IPS-18a (cell line): ENCODE data around the gene CCL20.

ENCODE experiments used
- H3K27ac ChIP-seq: one replicate; pipeline ENCODE4 v1.5.1; 2013; ENCODE audit warnings: low read length
- H3K27me3 ChIP-seq: one replicate; pipeline ENCODE4 v1.6.1; 2013; ENCODE audit warnings: mild to moderate bottlenecking, low read length; ENCODE audit not compliant: control insufficient read depth, insufficient read depth
- H3K36me3 ChIP-seq: one replicate; pipeline ENCODE4 v1.6.1; 2013; ENCODE audit warnings: low read depth, low read length; ENCODE audit not compliant: control insufficient read depth
- H3K4me1 ChIP-seq: one replicate; pipeline ENCODE4 v1.6.1; 2013; ENCODE audit warnings: low read depth, low read length; ENCODE audit not compliant: control insufficient read depth
- H3K4me3 ChIP-seq: one replicate; pipeline ENCODE4 v1.5.1; 2013; ENCODE audit warnings: low read length
- H3K9ac ChIP-seq: one replicate; pipeline ENCODE4 v1.6.1; 2013; ENCODE audit warnings: mild to moderate bottlenecking, low read length, moderate library complexity
- H3K9me3 ChIP-seq: one replicate; pipeline ENCODE4 v1.6.1; 2013; ENCODE audit warnings: low read depth, low read length; ENCODE audit not compliant: control insufficient read depth

Gene CCL20

DNA sequence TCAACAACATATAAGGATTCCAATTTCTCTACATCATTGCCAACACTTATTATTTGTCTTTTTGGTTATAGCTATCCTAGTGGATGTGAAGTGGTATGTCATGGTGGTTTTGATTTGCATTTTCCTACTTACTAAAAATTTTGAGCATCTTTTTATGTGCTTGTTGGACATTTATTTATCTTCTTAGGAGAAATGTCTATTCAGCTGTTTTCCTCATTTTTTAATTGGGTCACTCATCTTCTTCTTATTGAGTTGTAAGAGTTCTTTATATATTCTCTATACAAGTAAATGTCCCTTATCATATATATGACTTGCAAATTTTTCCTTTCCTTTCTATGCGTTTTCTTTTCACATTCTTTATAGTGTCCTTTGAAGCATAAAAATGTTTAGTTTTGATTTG is 4.7 kb upstream of the CCL20 start:
- no peaks in the 10 kb centered on the region for H3K27me3 ChIP-seq
- peaks cover 12% of the 10 kb centered on the region for H3K4me1 ChIP-seq
- H3K4me3 ChIP-seq: no peak overlapping the region
- H3K9ac ChIP-seq: no peak overlapping the region
- H3K36me3 ChIP-seq: no peaks in the 10 kb centered on the region
- H3K27ac ChIP-seq: no peak overlapping the region
- H3K9me3 ChIP-seq: no peaks in the 10 kb centered on the region

DNA sequence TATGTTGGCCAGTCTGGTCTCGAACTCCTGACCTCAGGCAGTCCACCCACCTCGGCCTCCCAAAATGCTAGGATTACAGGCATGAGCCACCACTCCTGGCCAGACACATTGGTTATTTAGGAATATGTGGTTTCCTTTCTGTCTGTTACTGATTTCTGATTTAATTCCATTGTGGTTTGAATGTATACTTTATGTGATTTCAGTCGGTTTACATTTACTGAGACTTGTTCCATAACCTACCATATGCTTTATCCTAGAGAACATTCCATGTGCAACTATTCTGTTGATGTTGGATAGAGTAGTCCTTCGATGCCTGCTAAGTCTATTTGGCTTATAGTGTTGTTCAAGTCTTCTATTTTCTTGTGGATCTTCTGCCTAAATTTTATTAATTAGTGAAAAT is 1.6 kb upstream of the CCL20 start:
- Histone ChIP-seq H3K9me3 (no peaks in the 10 kb centered on the region), H3K4me1 (peaks cover 12% of the 10 kb centered on the region), H3K4me3 (no peak overlapping the region), H3K27ac (no peak overlapping the region), H3K27me3 (no peaks in the 10 kb centered on the region), H3K36me3 (no peaks in the 10 kb centered on the region), H3K9ac (no peak overlapping the region)

DNA sequence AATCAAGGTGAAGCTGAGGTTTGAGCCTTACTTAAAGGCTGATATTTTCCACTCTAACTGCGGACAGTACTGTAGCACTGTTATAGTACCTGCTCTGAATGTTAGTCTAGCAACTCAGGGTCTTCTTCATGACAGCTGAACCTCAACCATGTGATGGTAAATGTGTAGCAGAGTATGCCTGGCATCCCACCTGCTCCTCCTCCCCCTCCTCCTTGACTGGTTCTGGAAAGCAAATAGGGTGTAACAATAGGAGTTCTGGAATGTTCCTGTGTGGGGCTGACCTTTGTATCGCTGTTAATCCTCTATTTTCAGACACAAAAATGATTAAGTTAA is 447 bp upstream of the CCL20 start:
- Histone ChIP-seq H3K4me3 (no peak overlapping the region), H3K27me3 (no peaks in the 10 kb centered on the region), H3K9me3 (no peaks in the 10 kb centered on the region), H3K4me1 (peaks cover 12% of the 10 kb centered on the region), H3K9ac (no peak overlapping the region), H3K36me3 (no peaks in the 10 kb centered on the region), H3K27ac (no peak overlapping the region)

DNA sequence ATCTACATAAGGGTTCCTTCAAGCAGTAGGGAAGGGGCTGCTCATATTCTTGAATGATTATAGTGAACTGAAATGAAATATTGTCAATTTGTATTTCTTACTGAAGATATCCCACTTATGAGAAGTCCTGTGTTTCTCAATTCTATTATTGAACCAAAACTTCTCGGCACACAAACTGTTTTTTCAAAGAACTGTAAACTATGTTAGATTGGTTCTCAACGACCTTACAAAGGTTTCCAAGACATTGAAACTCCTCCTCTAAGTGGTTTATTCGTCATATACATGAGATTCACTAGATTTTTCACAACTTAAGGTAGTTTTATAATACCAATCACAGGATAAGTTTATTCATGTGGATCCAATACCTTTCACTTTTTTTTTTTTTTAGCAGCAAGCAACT is 1.4 kb downstream of the CCL20 start:
- Histone ChIP-seq H3K9me3 (no peaks in the 10 kb centered on the region), H3K27me3 (no peaks in the 10 kb centered on the region), H3K27ac (no peak overlapping the region), H3K9ac (no peak overlapping the region), H3K36me3 (no peaks in the 10 kb centered on the region), H3K4me1 (peaks cover 12% of the 10 kb centered on the region), H3K4me3 (no peak overlapping the region)

DNA sequence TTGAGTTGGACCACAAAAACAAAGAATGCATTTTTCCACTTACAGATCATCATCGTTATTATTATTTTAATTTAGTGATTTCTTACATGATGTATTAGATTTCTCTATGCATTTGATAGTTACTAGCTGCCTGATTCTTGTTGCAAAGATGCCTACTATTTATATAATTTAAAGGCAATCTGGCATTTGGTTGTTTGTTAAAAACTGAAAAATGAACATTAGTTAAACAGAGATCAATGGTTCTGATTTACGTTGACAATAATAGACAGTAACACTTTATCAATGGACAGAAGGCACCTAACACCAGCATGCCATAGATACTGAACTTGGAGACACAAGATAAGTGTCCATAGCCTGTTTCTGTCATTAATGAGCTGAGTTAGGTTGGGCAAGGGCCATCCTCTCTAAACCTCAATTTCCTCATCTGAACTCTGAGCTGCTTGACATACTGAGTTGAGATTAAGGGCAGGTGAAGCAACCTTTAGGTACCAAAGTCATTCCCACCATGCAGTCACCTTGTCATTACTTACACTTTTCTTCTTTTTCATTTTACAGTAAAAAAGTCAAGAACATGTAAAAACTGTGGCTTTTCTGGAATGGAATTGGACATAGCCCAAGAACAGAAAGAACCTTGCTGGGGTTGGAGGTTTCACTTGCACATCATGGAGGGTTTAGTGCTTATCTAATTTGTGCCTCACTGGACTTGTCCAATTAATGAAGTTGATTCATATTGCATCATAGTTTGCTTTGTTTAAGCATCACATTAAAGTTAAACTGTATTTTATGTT is 3.1 kb downstream of the CCL20 start:
- H3K27me3 ChIP-seq: no peaks in the 10 kb centered on the region
- H3K36me3 ChIP-seq: no peaks in the 10 kb centered on the region
- H3K4me1 ChIP-seq: peaks cover 7% of the 10 kb centered on the region
- H3K27ac ChIP-seq: no peak overlapping the region
- no peak overlapping the region for H3K4me3 ChIP-seq
- H3K9ac ChIP-seq: no peak overlapping the region
- no peaks in the 10 kb centered on the region for H3K9me3 ChIP-seq

DNA sequence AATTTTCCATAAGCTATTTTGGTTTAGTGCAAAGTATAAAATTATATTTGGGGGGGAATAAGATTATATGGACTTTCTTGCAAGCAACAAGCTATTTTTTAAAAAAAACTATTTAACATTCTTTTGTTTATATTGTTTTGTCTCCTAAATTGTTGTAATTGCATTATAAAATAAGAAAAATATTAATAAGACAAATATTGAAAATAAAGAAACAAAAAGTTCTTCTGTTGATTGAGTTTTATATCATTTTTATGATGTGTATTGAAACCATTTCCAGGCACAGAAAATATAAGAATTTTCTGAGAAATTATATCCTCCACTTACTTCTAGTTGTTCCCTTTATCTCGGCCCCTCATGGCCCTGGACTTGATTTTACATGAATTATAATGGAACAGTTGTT is 3.7 kb downstream of the CCL20 start:
- no peaks in the 10 kb centered on the region for H3K36me3 ChIP-seq
- no peaks in the 10 kb centered on the region for H3K27me3 ChIP-seq
- peaks cover 7% of the 10 kb centered on the region for H3K4me1 ChIP-seq
- no peaks in the 10 kb centered on the region for H3K9me3 ChIP-seq
- H3K9ac ChIP-seq: no peak overlapping the region
- H3K27ac ChIP-seq: no peak overlapping the region
- H3K4me3 ChIP-seq: no peak overlapping the region

DNA sequence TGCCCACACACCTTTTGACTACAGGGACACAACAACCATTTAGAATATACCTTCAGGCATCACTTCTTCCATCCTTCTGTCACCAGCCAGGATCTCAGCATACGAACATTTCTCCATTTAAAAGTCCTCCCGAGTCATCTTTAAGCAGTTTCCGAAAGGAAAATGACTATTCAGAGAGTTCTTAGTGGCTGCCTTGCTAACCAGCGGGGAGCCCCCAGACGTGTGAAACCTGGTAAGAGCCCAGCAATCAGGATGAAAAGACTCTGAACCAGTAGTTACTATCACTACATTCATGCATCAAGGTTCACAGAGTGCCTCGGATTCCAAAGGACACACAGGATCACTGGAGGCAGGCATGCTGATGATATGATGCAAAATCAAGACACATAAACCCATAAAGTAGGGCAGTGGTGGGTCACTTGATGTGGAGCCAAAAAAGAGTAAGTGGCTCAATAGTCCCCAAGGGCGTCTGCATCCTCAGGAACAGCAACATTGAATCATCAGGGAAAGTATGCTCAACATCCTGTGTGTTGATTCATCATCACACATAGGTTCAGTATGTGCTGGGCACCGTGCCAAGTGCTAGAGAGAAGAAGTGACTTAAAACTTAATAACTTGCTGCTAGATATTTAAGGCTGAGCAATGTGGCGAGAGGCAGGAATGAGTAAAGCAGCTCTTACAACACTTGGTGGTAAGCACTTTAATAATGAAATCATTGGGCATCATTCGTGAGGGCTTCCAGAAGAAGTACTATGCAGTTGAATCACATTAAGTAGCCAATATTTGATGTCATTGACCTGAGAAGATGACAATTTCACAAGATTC is 4.4 kb downstream of the CCL20 start:
- Histone ChIP-seq H3K4me1 (peaks cover 5% of the 10 kb centered on the region), H3K9ac (no peak overlapping the region), H3K27me3 (no peaks in the 10 kb centered on the region), H3K36me3 (no peaks in the 10 kb centered on the region), H3K27ac (no peak overlapping the region), H3K4me3 (no peak overlapping the region), H3K9me3 (no peaks in the 10 kb centered on the region)

DNA sequence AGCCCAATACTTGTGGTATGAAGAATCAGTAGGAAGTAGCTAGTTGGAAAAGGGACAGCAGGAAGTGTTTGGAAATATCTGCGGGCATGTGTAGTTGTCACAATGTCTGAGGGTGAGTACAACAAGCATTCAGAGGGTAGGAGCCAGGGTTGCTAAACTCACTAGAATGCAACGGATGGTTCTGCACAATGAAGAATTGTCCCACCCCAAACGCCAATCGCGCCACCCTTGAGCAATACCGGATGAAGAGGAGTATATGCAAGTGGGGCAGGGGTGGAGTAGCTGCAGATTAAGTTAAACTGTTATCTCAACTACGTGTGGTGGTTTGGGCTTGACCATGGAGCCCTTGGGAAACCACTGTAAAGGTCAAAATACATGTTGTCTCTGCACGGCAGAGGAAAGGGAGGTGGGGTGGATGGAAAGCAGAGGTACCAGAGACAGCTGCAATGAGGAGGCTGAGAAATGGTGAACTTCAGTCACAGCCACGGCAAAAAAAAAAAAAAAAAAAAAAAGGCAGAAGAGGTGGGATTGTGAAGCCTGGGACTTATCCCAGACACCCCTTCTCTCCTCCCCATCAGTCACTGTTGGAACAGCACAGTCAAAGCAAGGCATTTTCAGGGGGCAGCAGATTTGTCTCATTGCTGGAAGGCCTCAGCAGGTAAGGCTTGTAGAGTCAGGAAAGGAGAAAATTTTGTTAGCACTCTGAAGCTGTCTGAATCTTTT is 5.2 kb downstream of the CCL20 start:
- Histone ChIP-seq H3K27ac (no peak overlapping the region), H3K9ac (no peak overlapping the region), H3K36me3 (no peaks in the 10 kb centered on the region), H3K9me3 (no peaks in the 10 kb centered on the region), H3K4me3 (no peak overlapping the region), H3K4me1 (no peaks in the 10 kb centered on the region), H3K27me3 (no peaks in the 10 kb centered on the region)

DNA sequence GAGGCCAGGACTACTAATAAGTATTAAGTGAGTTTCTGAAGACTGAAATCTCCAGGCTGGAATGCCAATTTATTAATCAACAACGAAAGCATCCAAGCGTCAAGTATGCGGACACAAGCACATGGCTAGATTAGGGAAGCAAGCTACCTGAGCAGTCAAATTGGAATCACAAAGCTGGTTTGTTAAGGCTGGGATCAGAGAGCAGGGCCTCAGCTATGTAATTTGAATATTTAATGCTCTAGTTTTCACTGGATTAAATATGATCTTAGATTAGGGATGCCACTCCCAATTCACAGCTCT is 5.7 kb downstream of the CCL20 start:
- Histone ChIP-seq H3K27ac (no peak overlapping the region), H3K36me3 (no peaks in the 10 kb centered on the region), H3K4me1 (no peaks in the 10 kb centered on the region), H3K9me3 (no peaks in the 10 kb centered on the region), H3K4me3 (no peak overlapping the region), H3K9ac (no peak overlapping the region), H3K27me3 (no peaks in the 10 kb centered on the region)

DNA sequence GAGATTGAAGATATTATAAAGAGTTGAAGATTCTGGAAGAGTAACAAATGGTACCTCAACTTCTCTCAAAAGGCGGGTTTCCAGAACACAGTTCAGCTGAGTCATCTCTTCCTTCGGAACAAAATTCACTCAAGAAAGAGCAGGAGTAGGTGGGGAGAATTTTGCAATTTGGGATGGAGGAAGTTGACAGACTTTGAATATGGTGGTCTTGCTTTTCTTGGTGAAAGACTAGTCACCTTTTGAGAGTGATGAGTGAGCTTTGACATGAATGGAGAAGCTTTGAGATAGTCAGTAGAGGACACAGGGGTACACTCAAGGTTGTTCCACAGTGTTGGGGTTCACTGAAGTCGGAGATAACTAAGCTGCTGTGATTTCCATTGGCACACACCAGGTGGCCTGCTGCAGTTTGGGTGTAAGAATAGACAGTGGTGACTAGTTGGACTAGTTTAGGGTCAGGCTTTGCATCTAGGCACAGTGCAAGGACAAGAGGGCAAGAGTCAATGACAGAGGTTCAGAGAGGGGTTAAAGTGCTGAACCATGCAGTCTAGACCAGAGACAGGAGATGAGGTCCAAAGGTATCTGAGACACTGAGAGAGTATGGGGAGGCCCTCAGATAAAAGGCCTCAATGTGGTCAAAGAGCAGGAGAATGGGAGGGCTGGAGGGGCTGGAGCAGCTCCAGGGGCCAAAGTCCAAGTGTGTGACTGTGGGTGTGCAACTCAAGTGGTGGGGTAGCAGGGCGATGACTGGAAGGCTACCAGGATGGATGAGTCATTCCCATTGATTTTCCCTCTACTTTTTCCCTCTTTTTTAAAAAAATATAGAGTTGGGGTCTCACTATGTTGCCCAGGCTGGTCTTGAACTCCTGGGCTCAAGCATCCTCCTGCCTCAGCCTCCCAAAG is 7.7 kb downstream of the CCL20 start:
- H3K27ac ChIP-seq: no peak overlapping the region
- no peaks in the 10 kb centered on the region for H3K4me1 ChIP-seq
- H3K9ac ChIP-seq: no peak overlapping the region
- no peak overlapping the region for H3K4me3 ChIP-seq
- H3K9me3 ChIP-seq: no peaks in the 10 kb centered on the region
- H3K36me3 ChIP-seq: no peaks in the 10 kb centered on the region
- H3K27me3 ChIP-seq: no peaks in the 10 kb centered on the region

DNA sequence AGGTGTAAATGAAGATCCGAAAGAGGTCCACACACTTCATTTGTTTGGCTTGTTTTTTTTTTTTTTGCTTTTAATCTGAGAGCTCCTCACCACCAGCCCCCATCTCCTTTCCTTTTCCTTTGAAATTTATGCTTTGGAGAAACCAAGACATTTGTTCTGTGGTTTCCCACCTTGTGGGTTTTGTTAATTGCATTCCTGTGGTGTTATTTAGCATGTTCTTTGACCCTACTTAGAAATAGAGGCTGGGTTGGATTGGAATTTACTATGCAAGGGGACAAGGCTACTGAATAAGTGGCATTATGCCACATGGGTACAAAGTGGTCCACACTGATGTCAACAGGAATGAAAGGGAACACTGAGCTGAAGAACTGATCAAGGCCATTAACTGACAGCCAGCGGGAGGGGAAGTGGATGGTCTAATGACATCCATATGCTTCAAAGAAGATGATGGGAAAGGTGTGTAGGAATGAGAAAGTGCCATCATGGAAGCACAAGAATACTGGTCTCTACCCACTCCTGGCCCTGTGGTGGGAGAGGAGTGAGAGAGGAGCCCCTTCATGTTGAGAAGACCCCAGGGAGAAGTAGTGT is 8.9 kb downstream of the CCL20 start:
- Histone ChIP-seq H3K36me3 (no peaks in the 10 kb centered on the region), H3K4me3 (no peak overlapping the region), H3K27me3 (no peaks in the 10 kb centered on the region), H3K9me3 (no peaks in the 10 kb centered on the region), H3K27ac (no peak overlapping the region), H3K9ac (no peak overlapping the region), H3K4me1 (no peaks in the 10 kb centered on the region)
